ENCODE results near the gene GLIS1. TPM values are rescaled to one million over a fixed set of nuclear protein-coding genes. Genes with fewer than 3 reads are reported as not detected.

The GLIS1 gene
- total and polyA plus RNA-seq, 2 donors (not counting 3 experiments of a cell fraction or from before 2014, with no cell fraction given) = not detected

DNA sequence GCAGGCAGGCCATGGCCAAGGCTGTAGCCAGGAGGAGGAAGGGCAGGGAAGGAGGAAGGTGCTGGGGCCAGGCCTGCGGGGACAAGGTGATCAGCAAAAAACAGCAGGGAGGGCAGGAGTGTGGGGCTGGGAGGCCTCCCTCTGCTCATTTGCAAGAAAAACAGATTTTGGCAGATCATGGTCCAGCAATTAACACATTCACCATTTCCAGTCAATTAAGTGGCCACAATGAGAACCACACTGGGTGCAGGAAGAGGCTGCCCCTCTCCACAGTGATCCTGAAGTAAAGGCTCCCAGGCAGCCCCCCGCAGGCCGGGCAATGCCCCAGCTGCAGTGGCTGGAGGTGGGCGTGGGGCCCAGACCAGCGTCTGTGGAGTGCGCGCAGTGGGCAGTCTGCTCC is 225.1 kb downstream of the GLIS1 start:
- no peaks in the 10 kb centered on the region for H3K9me1 ChIP-seq (replicated peaks; ENCODE audit: control insufficient read depth, extremely low read depth, insufficient read depth, low read length)
- no peak overlapping the region for H3K27ac ChIP-seq (ENCODE audit: insufficient read depth, low read depth, low read length)
- no peaks in the 10 kb centered on the region for H3K27me3 ChIP-seq (ENCODE audit: control insufficient read depth in 2 of 2, insufficient read depth in 2 of 2, low read length in 2 of 2)
- H3K4me3 ChIP-seq (replicated peaks in 1 of 3; ENCODE audit: insufficient read depth in 1 of 3, low read depth in 1 of 3, low read length in 3 of 3) = no peak overlapping the region
- H3K4me2 ChIP-seq (ENCODE audit: insufficient read depth, low read length) = no peak overlapping the region
- DNase-seq (ENCODE audit: low read depth, low spot score) (no peak), FAIRE-seq (no peak)
- dilution Hi-C loops (cut with MboI; ENCODE audit: extremely low pct_ligation_motif_present, low sequenced_read_pairs) (no loop called here), intact Hi-C loops (cut with micrococcal nuclease) (no loop called here)
- H4K20me1 ChIP-seq (replicated peaks; ENCODE audit: control insufficient read depth, extremely low read depth, insufficient read depth, low read length) = no peaks in the 10 kb centered on the region
- H3K79me2 ChIP-seq (ENCODE audit: control insufficient read depth, insufficient read depth, low read length) = no peaks in the 10 kb centered on the region
- TF ChIP-seq, protein P1, sequence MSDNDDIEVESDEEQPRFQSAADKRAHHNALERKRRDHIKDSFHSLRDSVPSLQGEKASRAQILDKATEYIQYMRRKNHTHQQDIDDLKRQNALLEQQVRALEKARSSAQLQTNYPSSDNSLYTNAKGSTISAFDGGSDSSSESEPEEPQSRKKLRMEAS (IDR thresholded peaks at IDR 0.05; ENCODE audit: insufficient read depth, insufficient read length) = no peak
- TF ChIP-seq, protein P2, sequence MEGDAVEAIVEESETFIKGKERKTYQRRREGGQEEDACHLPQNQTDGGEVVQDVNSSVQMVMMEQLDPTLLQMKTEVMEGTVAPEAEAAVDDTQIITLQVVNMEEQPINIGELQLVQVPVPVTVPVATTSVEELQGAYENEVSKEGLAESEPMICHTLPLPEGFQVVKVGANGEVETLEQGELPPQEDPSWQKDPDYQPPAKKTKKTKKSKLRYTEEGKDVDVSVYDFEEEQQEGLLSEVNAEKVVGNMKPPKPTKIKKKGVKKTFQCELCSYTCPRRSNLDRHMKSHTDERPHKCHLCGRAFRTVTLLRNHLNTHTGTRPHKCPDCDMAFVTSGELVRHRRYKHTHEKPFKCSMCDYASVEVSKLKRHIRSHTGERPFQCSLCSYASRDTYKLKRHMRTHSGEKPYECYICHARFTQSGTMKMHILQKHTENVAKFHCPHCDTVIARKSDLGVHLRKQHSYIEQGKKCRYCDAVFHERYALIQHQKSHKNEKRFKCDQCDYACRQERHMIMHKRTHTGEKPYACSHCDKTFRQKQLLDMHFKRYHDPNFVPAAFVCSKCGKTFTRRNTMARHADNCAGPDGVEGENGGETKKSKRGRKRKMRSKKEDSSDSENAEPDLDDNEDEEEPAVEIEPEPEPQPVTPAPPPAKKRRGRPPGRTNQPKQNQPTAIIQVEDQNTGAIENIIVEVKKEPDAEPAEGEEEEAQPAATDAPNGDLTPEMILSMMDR (IDR thresholded peaks at IDR 0.05; ENCODE audit: extremely low read depth in 1 of 2, insufficient read depth in 1 of 2, low read depth in 1 of 2, low read length in 2 of 2) = no peak
- TF ChIP-seq EZH2 (IDR thresholded peaks at IDR 0.05; ENCODE audit: borderline replicate concordance, low read depth, low read length, severe bottlenecking) = no peak
- TF ChIP-seq POLR2AphosphoS5 (IDR thresholded peaks at IDR 0.05; ENCODE audit: insufficient read depth, low read depth, low read length) = no peak
- no peak for TF ChIP-seq POLR2A (IDR thresholded peaks at IDR 0.05; ENCODE audit: low read depth, low read length)
- TF ChIP-seq FOS (IDR thresholded peaks at IDR 0.05; ENCODE audit: borderline replicate concordance, insufficient read depth, low read length) = no peak
- TF ChIP-seq JUN (IDR thresholded peaks at IDR 0.05; ENCODE audit: borderline replicate concordance, insufficient read depth, insufficient read length, low read depth) = no peak
- no peak for TF ChIP-seq GATA2 (IDR thresholded peaks at IDR 0.05; ENCODE audit: insufficient read depth, insufficient read length, low read depth, low read length)
- no peak for TF ChIP-seq MYC (IDR thresholded peaks at IDR 0.05; ENCODE audit: low read depth, low read length)
- POLR2A ChIA-PET = no interaction called here
- H3K4me1 ChIP-seq (ENCODE audit: control insufficient read depth, extremely low read depth, insufficient read depth, low read length) = no peaks in the 10 kb centered on the region
- H2AFZ ChIP-seq (ENCODE audit: low read depth, low read length) = no peak overlapping the region
- no peaks in the 10 kb centered on the region for H3K36me3 ChIP-seq (ENCODE audit: control insufficient read depth in 2 of 2, extremely low read depth in 1 of 2, insufficient read depth in 2 of 2, low read length in 2 of 2)
- H3K9ac ChIP-seq (replicated peaks; ENCODE audit: extremely low read depth, insufficient read depth, low read length) = no peak overlapping the region
- CTCF ChIA-PET = no interaction called here
- H3K9me3 ChIP-seq (replicated peaks; ENCODE audit: control insufficient read depth, insufficient read depth, low read length) = no peaks in the 10 kb centered on the region
- no TSS peak for BruUV-seq (replicated peaks)
